ENCODE data around the gene HSD17B1.
A peak's percentile ranks its signal among the peaks of the same experiment; 100 is the strongest.
"Not testable (repeated sequence)": the region's sequence is repeated elsewhere in the genome, so short reads cannot be mapped to it uniquely, and the experiment has no call there.

Gene HSD17B1

GRCh38 chr17:42552736-42553135 is at the start of gene HSD17B1:
Gene HSD17B1, plus strand, starts transcription at chr17:42552923. Its CDS starts 11 bp downstream, at chr17:42552934.
- not testable (repeated sequence) for DNase-seq (ENCODE audit: low read depth in 2 of 2, low spot score in 1 of 2)

DNA sequence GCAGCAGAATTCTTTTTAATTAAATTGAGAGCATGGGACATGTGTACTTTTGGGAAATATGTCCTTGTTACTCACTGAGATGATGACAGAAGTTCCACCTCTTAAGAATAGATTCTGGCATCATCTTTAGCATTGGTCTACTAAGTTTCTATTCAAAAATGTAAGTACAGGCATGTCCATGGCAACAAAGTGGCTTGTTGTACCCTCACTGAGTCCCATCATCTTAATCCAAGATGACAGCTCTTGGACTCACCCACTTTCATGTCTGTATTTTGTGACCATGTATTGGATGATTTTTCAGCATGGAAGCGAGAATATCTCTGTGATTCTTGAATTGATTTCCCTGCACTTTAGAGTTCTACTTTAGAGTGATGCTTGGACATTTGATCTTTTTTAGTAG is 49.8 kb upstream of the HSD17B1 start:
- DNase-seq (ENCODE audit: low read depth in 2 of 2, low spot score in 1 of 2), result no peak

GRCh38 chr17:42507671-42508070 is 45.1 kb upstream of the HSD17B1 start:
- DNase-seq (ENCODE audit: low read depth in 2 of 2, low spot score in 1 of 2), result no peak

GRCh38 chr17:42508426-42509165 is 44.1 kb upstream of the HSD17B1 start:
- DNase-seq (ENCODE audit: low read depth in 2 of 2, low spot score in 1 of 2), result no peak

DNA sequence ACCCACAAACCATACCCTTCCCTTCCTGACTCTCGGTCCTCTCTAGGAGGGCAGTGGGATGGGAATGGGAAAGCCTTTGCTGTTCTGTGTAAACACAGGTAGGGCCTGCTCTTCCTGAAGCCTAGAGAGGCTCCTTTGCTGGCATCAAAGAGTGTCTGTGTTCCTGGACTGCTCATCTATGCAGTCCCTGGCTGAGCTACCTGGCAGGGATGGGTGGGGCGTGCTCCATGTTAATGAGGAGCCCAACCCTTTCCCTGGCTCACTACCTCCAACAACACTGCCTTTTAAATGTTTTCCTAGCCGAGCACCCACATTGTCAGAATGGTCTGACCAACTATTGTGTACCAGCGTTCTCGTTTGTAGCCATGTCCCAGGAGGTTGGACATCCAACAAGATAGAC is 43.3 kb upstream of the HSD17B1 start:
- no peak for DNase-seq (ENCODE audit: low read depth in 2 of 2, low spot score in 1 of 2)

GRCh38 chr17:42509841-42510240 is 42.9 kb upstream of the HSD17B1 start:
- DNase-seq (ENCODE audit: low read depth in 2 of 2, low spot score in 1 of 2), result no peak

DNA sequence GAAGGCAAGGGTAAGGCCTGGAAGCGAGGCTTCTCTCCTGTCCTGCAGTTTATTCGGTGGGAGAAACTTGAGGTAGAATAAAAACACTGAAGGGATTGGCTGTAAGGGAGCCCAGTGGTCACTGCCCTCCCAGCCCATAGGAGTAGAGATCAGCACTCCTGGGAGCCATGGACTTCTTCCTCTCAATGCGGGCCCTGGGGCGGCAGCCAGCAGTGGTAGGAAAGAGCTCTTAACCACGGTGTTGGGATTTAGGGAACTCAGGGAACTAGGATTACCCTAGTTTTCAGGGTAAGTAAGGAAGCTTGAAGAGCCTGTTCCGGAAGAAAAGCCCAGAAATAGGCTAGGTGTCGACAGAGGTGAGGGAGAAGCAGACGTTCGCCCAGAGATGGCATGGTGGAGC is 40.5 kb upstream of the HSD17B1 start:
- DNase-seq (ENCODE audit: low read depth in 2 of 2, low spot score in 1 of 2), result no peak

DNA sequence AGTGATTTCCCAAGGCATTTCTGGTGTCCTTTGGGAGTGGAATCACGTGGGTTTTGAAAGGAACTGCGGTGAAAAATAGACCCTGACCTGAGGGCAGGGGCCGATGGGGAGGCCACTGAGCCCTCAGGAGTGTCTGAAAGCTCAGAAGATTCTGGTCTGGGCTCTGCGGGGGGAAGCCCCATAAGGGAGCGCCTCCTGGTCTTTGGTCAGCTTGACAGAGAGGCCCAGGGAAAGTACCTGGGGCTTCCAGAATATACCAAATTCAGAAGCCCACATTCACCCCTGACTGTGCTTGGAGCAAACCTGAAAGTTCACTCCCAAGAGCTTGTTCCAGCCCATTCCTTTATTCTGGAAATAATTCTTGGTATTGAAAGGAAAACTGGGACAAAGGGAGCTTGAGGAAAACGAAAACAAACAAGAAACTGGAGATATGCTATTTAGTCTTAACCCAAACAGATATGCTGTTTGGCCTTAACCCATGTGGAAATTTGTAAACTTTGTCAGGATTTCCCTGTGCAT is 39.9 kb upstream of the HSD17B1 start:
- no peak for DNase-seq (ENCODE audit: low read depth in 2 of 2, low spot score in 1 of 2)

GRCh38 chr17:42513686-42514085 is 39.0 kb upstream of the HSD17B1 start:
- no peak for DNase-seq (ENCODE audit: low read depth in 2 of 2, low spot score in 1 of 2)

DNA sequence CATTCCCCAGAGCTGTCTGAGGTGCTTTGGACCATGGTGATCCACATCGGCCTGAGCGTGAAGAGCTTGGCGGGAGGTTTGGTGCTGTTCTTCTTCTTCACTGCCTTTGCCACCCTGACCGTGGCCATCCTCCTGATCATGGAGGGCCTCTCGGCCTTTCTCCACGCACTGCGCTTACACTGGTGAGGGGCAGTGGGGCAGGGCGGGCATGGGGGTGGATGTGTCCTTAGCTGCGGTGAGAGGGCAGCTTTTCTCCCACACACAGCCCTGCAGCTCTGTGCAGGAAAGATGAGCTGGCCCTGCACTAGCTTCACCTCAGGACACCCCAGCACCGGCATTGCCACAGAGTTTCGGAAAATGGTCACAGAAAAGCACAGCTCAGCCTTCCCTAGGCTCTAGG is 38.4 kb upstream of the HSD17B1 start:
- no peak for DNase-seq (ENCODE audit: low read depth in 2 of 2, low spot score in 1 of 2)

- no peak for DNase-seq (ENCODE audit: low read depth in 2 of 2, low spot score in 1 of 2)
These were observed 37.9 kb upstream of the HSD17B1 start for GRCh38 chr17:42514867-42515266.

- DNase-seq (ENCODE audit: low read depth in 2 of 2, low spot score in 1 of 2), result peak; percentile 57 to 64
These were observed 35.2 kb upstream of the HSD17B1 start for GRCh38 chr17:42517516-42517915.

DNA sequence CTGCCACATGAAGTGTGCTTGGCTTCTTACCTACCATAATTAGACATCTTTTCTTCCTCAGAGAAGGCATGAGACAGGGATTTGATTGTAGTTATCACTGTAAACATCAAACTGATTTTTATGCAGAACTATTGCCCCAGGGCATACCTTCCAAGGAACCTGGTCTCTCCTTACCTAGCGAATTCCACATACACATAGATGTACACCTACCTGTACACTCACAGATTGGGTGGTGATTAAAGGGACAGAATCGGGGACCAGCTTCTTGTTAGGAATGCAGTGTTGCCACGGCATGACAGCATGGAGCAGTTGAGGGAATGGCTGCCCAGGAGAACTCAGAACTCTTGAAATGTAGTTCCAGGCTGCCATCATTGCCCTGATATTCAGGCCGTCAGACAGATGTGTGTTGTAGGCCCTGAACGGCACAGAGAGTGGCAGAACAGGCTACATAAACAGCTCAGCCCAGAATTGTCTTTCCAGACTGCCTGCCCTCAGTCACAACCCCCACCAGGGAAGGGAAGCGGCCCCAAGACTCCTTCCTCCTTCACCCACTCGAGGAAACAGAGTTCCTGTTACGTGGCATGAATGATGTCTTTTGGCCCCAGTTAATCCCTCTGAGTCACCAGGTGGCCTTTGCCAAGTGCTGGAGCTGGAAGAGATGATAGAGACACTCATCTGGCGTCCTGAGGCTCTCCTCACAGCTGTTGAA is 34.5 kb upstream of the HSD17B1 start:
- DNase-seq (ENCODE audit: low read depth in 2 of 2, low spot score in 1 of 2), result no peak

DNA sequence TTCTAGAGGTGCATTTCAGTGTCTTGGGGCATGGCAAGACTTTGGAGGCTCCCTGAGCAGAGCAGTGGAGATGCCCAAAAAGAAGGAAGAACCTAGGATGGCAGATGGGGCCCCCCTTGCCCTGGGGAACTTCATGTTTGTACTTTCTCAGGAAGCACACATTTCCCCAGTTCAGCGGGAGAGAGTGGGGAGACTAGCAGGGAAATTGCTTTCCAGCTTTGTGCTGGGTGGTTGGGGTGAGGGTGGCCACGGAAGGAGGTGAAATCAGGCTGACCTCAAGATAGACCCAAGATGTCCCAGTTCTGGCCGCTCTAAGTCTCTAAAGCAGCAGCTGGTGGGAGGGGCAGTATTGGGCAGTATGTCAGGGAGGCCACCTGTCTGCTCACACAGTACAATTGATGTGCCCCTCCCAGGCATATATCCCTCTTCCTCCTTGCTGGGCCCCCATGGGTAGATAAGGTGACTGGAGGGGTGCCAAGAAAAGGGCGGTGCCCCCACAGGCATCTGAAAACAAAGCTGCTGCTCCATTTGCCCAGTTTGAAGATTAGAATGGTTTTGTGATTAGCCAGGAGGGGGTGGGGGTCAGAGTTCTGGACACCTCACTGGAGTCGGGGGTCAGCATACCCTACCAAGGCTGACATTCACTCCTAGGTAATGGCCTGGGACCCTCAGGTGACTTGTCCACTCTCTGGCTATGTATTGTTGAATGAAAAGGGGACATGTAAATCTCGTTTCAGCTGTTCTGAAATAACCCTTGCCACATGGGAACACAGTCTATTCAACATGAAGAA is 33.8 kb upstream of the HSD17B1 start:
- no peak for DNase-seq (ENCODE audit: low read depth in 2 of 2, low spot score in 1 of 2)

DNA sequence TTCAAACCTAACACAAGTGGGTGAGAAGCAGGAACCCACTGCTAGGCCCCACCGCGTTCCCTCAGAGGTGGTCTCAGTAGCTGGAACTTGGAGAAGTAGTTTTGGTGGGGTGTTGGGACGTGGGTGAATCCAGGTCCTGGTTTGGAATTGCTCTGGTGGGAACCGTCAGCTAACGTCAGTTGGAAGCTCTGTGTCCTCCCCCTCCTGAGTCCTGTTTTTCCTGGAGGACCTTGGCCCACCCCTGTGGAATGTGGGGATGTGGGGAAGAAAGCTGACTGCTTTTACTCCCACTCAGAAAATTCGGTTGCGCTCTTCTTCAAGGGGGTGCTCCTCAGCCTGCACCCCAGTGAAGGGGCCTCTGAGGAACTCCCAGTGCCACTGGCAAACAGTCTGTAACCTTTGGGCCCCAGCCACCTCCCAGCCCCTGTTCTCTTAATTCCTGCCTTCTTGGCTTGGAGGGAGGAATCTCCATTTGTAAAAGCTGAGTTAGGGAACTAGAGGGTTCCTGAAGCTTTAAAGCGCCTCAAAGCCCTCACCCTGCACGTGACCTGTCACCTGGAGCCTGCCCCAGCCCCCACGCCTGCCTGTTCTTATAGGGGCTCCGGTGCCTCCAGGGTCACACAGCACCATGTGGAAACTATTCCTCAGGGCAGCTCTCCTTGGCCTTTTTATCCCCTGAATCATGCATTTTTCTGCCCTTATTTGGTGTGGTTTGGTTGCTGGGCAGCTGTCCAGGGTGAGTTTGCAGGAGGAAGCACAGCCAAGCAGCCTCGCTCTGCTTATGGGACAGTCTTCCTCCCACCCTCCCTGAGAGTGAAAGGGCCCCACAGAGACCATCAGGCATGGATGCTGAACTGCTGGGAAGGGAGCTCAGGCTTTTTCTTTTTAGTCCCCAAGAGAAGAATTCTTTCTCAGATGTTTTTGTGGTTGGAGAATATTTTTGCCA is 32.9 kb upstream of the HSD17B1 start:
- DNase-seq (ENCODE audit: low read depth in 2 of 2, low spot score in 1 of 2), result no peak

DNA sequence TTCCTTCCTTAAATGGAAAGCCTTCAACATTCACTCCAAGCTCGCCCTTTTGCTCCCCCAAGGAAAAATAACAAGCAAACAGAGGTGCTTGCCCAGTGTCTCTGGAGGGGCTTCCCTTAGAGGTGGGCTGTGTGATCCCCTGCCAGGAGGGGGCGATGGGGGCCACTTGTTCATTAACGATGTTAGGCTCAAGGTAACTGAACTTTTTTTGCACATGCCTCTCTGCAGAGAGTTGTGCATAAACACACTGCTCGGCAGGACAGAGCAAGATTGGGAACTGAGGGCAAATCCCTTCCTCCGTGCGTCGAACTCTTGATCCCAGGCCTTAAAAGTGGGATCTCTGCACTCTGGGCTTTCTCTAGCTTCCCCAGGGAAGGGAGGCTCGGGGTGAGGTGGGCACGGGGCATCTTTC is 32.2 kb upstream of the HSD17B1 start:
- DNase-seq (ENCODE audit: low read depth in 2 of 2, low spot score in 1 of 2), result no peak

DNA sequence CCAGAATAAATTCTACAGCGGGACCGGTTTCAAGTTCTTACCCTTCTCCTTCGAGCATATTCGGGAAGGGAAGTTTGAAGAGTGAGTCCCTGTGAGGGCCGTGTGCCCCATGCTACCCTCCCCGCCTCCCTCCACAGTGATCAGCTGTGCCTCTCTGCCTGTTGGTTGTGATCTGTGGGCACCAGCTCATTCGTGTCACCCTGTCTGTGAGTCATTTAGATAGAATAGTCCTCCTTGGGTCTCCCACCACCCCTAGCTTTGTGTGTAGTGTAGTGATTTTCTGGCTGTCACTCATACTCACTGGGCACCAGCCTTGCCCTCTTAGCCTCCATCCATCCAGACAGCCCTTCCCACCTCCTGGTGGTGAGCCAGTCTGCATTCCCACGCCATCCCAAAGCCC is 31.7 kb upstream of the HSD17B1 start:
- no peak for DNase-seq (ENCODE audit: low read depth in 2 of 2, low spot score in 1 of 2)

DNA sequence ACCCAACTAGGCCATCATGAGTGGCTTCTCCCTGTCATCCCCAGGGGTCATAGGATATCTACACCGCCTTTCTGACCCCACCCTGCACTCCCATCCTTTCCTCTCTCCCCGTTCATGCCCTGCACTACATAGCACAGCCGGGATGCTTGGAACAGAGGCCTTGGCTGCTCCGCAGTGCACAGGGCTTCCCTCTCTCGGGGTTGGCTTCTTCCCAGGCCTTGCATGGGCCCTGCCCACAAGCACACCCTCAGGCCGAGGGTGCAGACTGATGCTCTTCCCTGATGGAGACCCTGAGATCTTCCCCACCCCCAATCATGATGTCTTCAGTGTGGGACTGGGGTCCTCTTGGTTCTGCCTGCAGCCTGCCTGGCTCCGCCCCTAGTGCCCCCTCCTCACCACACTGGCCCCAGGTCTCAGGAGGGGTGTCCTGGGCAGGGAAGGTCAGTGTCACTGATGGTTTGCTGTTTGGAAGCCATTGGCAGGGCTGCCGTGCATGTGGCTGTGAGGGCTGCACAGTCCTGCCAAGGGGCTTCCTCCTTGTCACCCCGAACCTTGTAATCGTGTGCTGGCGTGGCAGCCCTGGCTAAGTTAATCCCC is 31.0 kb upstream of the HSD17B1 start:
- no peak for DNase-seq (ENCODE audit: low read depth in 2 of 2, low spot score in 1 of 2)

GRCh38 chr17:42522263-42522790 is 30.4 kb upstream of the HSD17B1 start:
- no peak for DNase-seq (ENCODE audit: low read depth in 2 of 2, low spot score in 1 of 2)

- no peak for DNase-seq (ENCODE audit: low read depth in 2 of 2, low spot score in 1 of 2)
These were observed 29.9 kb upstream of the HSD17B1 start for GRCh38 chr17:42522798-42523278.
